ENCODE results near the gene PRRC1. TPM values are rescaled to one million over a fixed set of nuclear protein-coding genes. Genes with fewer than 3 reads are reported as not detected.

Gene PRRC1
- total RNA-seq, 1 donor from 2014 or later, result 85.8 TPM

- Mint-ChIP-seq H3K4me1 (no peaks in the 10 kb centered on the region), H3K27ac (no peak overlapping the region), H3K27me3 (ENCODE audit: low read depth) (no peaks in the 10 kb centered on the region)
Measured at GRCh38 chr5:127574852-127575679, 57.6 kb downstream of the PRRC1 start.

DNA sequence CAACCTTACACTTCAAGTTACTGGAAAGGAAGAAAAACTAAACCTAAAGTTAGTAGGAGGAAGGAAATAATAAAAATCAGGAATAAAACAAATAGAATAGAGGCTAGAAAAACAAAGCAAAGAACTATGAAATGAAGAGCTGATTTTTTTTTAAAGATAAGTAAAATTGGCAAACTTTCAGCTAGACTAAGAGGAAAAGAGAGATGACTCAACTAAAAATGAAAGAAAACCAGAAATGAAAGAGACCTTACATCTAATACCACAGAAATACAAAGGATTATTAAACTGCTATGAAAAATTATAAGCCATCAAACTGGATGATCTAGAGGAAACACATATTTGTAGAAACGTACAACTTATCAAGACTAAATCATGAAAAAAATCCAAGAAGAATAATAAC lies 60.0 kb downstream of the PRRC1 start:
- DNase-seq (ENCODE audit: low spot score in 2 of 2, unreplicated experiment in 2 of 2), result no peak
- no peaks in the 10 kb centered on the region for H3K4me1 Mint-ChIP-seq
- H3K4me3 Mint-ChIP-seq, result no peak overlapping the region
- no peak overlapping the region for H3K27ac Mint-ChIP-seq
- peaks cover 40% of the 10 kb centered on the region for H3K9me3 Mint-ChIP-seq
- no peak for TF ChIP-seq CTCF (IDR thresholded peaks at IDR 0.05; ENCODE audit: unreplicated experiment)
- no peaks in the 10 kb centered on the region for H3K27me3 Mint-ChIP-seq (ENCODE audit: low read depth)
- no peaks in the 10 kb centered on the region for H3K36me3 Mint-ChIP-seq

More at GRCh38 chr5:127574852-127575679, 57.6 kb downstream of the PRRC1 start:
- Mint-ChIP-seq H3K9me3 (peaks cover 28% of the 10 kb centered on the region), H3K36me3 (no peaks in the 10 kb centered on the region), H3K4me3 (no peak overlapping the region)
- TF ChIP-seq CTCF (IDR thresholded peaks at IDR 0.05; ENCODE audit: unreplicated experiment), result no peak
- no peak for DNase-seq (ENCODE audit: low spot score in 2 of 2, unreplicated experiment in 2 of 2)

GRCh38 chr5:127580731-127581130 lies 63.3 kb downstream of the PRRC1 start:
- no peak for TF ChIP-seq CTCF (IDR thresholded peaks at IDR 0.05; ENCODE audit: unreplicated experiment)
- H3K27ac Mint-ChIP-seq, result no peak overlapping the region
- H3K27me3 Mint-ChIP-seq (ENCODE audit: low read depth), result no peaks in the 10 kb centered on the region
- DNase-seq (ENCODE audit: low spot score in 2 of 2, unreplicated experiment in 2 of 2), result no peak
- H3K4me3 Mint-ChIP-seq, result no peak overlapping the region
- no peaks in the 10 kb centered on the region for H3K4me1 Mint-ChIP-seq
- peaks cover 36% of the 10 kb centered on the region for H3K9me3 Mint-ChIP-seq
- no peaks in the 10 kb centered on the region for H3K36me3 Mint-ChIP-seq

- Mint-ChIP-seq H3K36me3 (no peaks in the 10 kb centered on the region), H3K27me3 (ENCODE audit: low read depth) (no peaks in the 10 kb centered on the region), H3K27ac (no peak overlapping the region), H3K9me3 (peaks cover 31% of the 10 kb centered on the region), H3K4me1 (no peaks in the 10 kb centered on the region), H3K4me3 (no peak overlapping the region)
- no peak for DNase-seq (ENCODE audit: low spot score in 2 of 2, unreplicated experiment in 2 of 2)
- TF ChIP-seq CTCF (IDR thresholded peaks at IDR 0.05; ENCODE audit: unreplicated experiment), result no peak
Measured at GRCh38 chr5:127581450-127581849, 64.0 kb downstream of the PRRC1 start.

GRCh38 chr5:127582773-127583370 lies 65.4 kb downstream of the PRRC1 start:
- Mint-ChIP-seq H3K27ac (no peak overlapping the region), H3K9me3 (peaks cover 26% of the 10 kb centered on the region), H3K4me3 (no peak overlapping the region), H3K27me3 (ENCODE audit: low read depth) (no peaks in the 10 kb centered on the region), H3K36me3 (no peaks in the 10 kb centered on the region), H3K4me1 (no peaks in the 10 kb centered on the region)
- no peak for DNase-seq (ENCODE audit: low spot score in 2 of 2, unreplicated experiment in 2 of 2)
- no peak for TF ChIP-seq CTCF (IDR thresholded peaks at IDR 0.05; ENCODE audit: unreplicated experiment)

Data from mesothelial cell of epicardium (in vitro differentiated cells).